ENCODE results near the gene INTS11. TPM values are rescaled to one million over a fixed set of nuclear protein-coding genes. Genes with fewer than 3 reads are reported as not detected.

Gene INTS11
- total and polyA plus RNA-seq, 2 of the 8 experiments (the other 6 are each of a cell fraction or from before 2014, with no cell fraction given), result 113 to 243 TPM

DNA sequence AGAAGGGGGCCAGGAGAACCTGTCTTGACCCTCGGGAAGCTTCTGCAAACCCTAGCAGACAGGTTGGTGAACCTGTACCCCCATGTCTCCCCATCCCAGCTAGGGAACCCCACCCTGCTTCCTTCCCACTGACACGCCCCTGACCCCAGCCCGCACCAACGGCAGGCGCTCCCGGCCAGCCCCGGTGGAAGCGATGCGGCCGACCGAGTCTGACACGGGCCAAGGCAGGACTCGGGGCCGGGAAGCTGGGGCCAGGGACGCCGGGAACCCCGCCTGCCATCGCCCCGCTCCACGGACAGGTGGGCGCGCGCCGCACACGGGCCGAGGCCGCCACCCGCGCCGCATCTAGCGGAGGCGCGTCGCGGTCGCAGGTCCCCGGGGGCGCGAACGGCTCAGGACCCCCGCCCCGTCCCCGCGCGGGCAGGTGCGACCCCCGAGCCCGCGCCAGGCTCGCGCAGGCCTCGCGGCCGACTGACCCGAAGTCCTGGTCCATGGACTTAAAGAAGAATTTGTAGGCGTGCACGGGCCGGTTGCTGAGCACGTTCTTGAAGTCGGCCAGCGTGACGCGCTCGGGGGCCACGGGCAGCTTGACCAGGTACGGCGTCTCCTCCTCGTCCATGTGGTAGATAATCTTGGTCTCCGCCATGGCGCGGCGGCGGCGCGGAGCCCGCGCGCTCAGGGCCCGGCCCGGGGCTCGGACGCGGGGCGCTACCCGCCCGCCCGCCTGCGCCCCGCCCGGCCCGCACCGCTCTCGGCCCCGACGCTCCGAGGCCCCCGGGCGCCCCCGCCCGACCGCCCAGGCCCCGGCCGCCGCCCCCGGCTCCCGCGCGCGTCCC lies 24.2 kb upstream of the INTS11 start (continued):
- TF ChIP-seq, protein P1, sequence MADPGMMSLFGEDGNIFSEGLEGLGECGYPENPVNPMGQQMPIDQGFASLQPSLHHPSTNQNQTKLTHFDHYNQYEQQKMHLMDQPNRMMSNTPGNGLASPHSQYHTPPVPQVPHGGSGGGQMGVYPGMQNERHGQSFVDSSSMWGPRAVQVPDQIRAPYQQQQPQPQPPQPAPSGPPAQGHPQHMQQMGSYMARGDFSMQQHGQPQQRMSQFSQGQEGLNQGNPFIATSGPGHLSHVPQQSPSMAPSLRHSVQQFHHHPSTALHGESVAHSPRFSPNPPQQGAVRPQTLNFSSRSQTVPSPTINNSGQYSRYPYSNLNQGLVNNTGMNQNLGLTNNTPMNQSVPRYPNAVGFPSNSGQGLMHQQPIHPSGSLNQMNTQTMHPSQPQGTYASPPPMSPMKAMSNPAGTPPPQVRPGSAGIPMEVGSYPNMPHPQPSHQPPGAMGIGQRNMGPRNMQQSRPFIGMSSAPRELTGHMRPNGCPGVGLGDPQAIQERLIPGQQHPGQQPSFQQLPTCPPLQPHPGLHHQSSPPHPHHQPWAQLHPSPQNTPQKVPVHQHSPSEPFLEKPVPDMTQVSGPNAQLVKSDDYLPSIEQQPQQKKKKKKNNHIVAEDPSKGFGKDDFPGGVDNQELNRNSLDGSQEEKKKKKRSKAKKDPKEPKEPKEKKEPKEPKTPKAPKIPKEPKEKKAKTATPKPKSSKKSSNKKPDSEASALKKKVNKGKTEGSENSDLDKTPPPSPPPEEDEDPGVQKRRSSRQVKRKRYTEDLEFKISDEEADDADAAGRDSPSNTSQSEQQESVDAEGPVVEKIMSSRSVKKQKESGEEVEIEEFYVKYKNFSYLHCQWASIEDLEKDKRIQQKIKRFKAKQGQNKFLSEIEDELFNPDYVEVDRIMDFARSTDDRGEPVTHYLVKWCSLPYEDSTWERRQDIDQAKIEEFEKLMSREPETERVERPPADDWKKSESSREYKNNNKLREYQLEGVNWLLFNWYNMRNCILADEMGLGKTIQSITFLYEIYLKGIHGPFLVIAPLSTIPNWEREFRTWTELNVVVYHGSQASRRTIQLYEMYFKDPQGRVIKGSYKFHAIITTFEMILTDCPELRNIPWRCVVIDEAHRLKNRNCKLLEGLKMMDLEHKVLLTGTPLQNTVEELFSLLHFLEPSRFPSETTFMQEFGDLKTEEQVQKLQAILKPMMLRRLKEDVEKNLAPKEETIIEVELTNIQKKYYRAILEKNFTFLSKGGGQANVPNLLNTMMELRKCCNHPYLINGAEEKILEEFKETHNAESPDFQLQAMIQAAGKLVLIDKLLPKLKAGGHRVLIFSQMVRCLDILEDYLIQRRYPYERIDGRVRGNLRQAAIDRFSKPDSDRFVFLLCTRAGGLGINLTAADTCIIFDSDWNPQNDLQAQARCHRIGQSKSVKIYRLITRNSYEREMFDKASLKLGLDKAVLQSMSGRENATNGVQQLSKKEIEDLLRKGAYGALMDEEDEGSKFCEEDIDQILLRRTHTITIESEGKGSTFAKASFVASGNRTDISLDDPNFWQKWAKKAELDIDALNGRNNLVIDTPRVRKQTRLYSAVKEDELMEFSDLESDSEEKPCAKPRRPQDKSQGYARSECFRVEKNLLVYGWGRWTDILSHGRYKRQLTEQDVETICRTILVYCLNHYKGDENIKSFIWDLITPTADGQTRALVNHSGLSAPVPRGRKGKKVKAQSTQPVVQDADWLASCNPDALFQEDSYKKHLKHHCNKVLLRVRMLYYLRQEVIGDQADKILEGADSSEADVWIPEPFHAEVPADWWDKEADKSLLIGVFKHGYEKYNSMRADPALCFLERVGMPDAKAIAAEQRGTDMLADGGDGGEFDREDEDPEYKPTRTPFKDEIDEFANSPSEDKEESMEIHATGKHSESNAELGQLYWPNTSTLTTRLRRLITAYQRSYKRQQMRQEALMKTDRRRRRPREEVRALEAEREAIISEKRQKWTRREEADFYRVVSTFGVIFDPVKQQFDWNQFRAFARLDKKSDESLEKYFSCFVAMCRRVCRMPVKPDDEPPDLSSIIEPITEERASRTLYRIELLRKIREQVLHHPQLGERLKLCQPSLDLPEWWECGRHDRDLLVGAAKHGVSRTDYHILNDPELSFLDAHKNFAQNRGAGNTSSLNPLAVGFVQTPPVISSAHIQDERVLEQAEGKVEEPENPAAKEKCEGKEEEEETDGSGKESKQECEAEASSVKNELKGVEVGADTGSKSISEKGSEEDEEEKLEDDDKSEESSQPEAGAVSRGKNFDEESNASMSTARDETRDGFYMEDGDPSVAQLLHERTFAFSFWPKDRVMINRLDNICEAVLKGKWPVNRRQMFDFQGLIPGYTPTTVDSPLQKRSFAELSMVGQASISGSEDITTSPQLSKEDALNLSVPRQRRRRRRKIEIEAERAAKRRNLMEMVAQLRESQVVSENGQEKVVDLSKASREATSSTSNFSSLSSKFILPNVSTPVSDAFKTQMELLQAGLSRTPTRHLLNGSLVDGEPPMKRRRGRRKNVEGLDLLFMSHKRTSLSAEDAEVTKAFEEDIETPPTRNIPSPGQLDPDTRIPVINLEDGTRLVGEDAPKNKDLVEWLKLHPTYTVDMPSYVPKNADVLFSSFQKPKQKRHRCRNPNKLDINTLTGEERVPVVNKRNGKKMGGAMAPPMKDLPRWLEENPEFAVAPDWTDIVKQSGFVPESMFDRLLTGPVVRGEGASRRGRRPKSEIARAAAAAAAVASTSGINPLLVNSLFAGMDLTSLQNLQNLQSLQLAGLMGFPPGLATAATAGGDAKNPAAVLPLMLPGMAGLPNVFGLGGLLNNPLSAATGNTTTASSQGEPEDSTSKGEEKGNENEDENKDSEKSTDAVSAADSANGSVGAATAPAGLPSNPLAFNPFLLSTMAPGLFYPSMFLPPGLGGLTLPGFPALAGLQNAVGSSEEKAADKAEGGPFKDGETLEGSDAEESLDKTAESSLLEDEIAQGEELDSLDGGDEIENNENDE (IDR thresholded peaks at IDR 0.05; ENCODE audit: insufficient replicate concordance, low read length), result no peak
- TF ChIP-seq, protein P2, sequence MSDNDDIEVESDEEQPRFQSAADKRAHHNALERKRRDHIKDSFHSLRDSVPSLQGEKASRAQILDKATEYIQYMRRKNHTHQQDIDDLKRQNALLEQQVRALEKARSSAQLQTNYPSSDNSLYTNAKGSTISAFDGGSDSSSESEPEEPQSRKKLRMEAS (IDR thresholded peaks at IDR 0.05), result 0 out of 2 replicates have a peak, but pooled peaks have one; percentile 29

All from H1 (cell line).